Measurements from ENCODE around the gene SLC35E4. TPM values are rescaled to one million over a fixed set of nuclear protein-coding genes. Genes with fewer than 3 reads are reported as not detected.
A peak's percentile ranks its signal among the peaks of the same experiment; 100 is the strongest.

The SLC35E4 gene
- total RNA-seq, 1 experiment from 2014 or later, result 5.3 TPM

- Mint-ChIP-seq H3K27ac (no peak overlapping the region), H3K4me3 (peak overlapping the region; percentile 84), H3K36me3 (no peaks in the 10 kb centered on the region), H3K27me3 (ENCODE audit: low read depth) (peaks cover 36% of the 10 kb centered on the region), H3K9me3 (no peaks in the 10 kb centered on the region), H3K4me1 (peaks cover 12% of the 10 kb centered on the region)
- DNase-seq (ENCODE audit: low spot score), result no peak
- ChIA-PET CTCF (interaction anchor here (1.0 to 3.3 kb wide), 4 partner anchors 11 to 76 kb away, joined by 3 to 32 read pairs (median 8); partner anchors contain the start of genes SLC35E4 and TCN2), POLR2A (interaction anchor here (1.4 kb wide), 1 partner anchor 26 kb away, joined by 3 read pairs; no protein-coding TSS in a partner anchor)
- TF ChIP-seq, protein P1, sequence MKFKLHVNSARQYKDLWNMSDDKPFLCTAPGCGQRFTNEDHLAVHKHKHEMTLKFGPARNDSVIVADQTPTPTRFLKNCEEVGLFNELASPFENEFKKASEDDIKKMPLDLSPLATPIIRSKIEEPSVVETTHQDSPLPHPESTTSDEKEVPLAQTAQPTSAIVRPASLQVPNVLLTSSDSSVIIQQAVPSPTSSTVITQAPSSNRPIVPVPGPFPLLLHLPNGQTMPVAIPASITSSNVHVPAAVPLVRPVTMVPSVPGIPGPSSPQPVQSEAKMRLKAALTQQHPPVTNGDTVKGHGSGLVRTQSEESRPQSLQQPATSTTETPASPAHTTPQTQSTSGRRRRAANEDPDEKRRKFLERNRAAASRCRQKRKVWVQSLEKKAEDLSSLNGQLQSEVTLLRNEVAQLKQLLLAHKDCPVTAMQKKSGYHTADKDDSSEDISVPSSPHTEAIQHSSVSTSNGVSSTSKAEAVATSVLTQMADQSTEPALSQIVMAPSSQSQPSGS (CRISPR knock-in tag; IDR thresholded peaks at IDR 0.05; ENCODE audit: borderline replicate concordance, low read depth), result no peak
- TF ChIP-seq PRDM15 (CRISPR knock-in tag; IDR thresholded peaks at IDR 0.05) (peak; percentile 73), RELA (CRISPR knock-in tag; IDR thresholded peaks at IDR 0.05; ENCODE audit: borderline replicate concordance) (no peak)
- no peak; the same call in 1 of the 2 replicates for ATAC-seq
These were observed 32.8 kb downstream of the SLC35E4 start for GRCh38 chr22:30668386-30668710.

- no peaks in the 10 kb centered on the region for H3K36me3 Mint-ChIP-seq
- no peak overlapping the region for H3K4me3 Mint-ChIP-seq
- POLR2A ChIA-PET, result no interaction called here
- TF ChIP-seq OVOL2 (CRISPR knock-in tag; IDR thresholded peaks at IDR 0.05; ENCODE audit: borderline replicate concordance) (no peak), IRF2 (CRISPR knock-in tag; IDR thresholded peaks at IDR 0.05; ENCODE audit: borderline replicate concordance, low read depth) (no peak), GRHL2 (CRISPR knock-in tag; IDR thresholded peaks at IDR 0.05; ENCODE audit: insufficient replicate concordance, severe bottlenecking) (no peak), ZBTB43 (CRISPR knock-in tag; IDR thresholded peaks at IDR 0.05) (no peak), CDX4 (CRISPR knock-in tag; IDR thresholded peaks at IDR 0.05; ENCODE audit: borderline replicate concordance) (no peak), CREB1 (CRISPR knock-in tag; IDR thresholded peaks at IDR 0.05) (no peak), NR1H2 (CRISPR knock-in tag; IDR thresholded peaks at IDR 0.05) (no peak), GABPB1 (CRISPR knock-in tag; IDR thresholded peaks at IDR 0.05) (no peak), ZNF423 (CRISPR knock-in tag; IDR thresholded peaks at IDR 0.05) (no peak), PRDM15 (CRISPR knock-in tag; IDR thresholded peaks at IDR 0.05) (no peak)
- TF ChIP-seq, protein P2, sequence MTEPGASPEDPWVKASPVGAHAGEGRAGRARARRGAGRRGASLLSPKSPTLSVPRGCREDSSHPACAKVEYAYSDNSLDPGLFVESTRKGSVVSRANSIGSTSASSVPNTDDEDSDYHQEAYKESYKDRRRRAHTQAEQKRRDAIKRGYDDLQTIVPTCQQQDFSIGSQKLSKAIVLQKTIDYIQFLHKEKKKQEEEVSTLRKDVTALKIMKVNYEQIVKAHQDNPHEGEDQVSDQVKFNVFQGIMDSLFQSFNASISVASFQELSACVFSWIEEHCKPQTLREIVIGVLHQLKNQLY (CRISPR knock-in tag; IDR thresholded peaks at IDR 0.05), result no peak
- H3K4me1 Mint-ChIP-seq, result peaks cover 12% of the 10 kb centered on the region
- H3K27me3 Mint-ChIP-seq (ENCODE audit: low read depth), result peaks cover 40% of the 10 kb centered on the region
- DNase-seq (ENCODE audit: low spot score) (no peak), ATAC-seq (no peak)
- no peaks in the 10 kb centered on the region for H3K9me3 Mint-ChIP-seq
- H3K27ac Mint-ChIP-seq, result no peak overlapping the region
- CTCF ChIA-PET, result interaction anchor here (0.6 kb wide), 1 partner anchor 36 kb away, joined by 4 read pairs; no protein-coding TSS in a partner anchor
These were observed 35.5 kb downstream of the SLC35E4 start for GRCh38 chr22:30671071-30671470.

All from WTC11 (cell line).